Heart left ventricle (tissue), 13 donors: ENCODE results near the gene TNFRSF14.

Experiments
- POLR2A ChIP-seq, 2 donors: fragments of 450-650 bp; IDR thresholded peaks; one replicate each; pipeline ENCODE4 v1.6.1; 2017; ENCODE audit warnings: antibody characterized with exemption in 2 of 2, mild to moderate bottlenecking in 2 of 2, moderate library complexity in 2 of 2
- TF ChIP-seq, protein P1 (sequence below), 12 donors: fragments of 200-600 bp; sonication (generic) in 4 of 12; IDR thresholded peaks; one replicate each; pipeline versions ENCODE4 v1.5.0 to v1.8.0; 2018 to 2022; ENCODE audit warnings: antibody characterized with exemption in 12 of 12, mild to moderate bottlenecking in 5 of 12
- donor health status: ischemic (EF 13 %, LVEDD 7.1; RV severe dilation, severe dysfunction).
- donor health status: DM: no; HTN: yes; CAD: no.
- donor health status: DM: no; HTN: no; CAD: no.
- donor health status: ischemic (EF 25% LVEDD 6.9; RV normal size, moderate dysfunction).
- donor health status: ischemic (EF 25% LVEDD 5.7; RV mildly dilated, moderate dysfunction).
- donor health status: ischemic (EF 35%, LVEDD 5.7; RV mildly dilated, moderate dysfunction).
- donor health status: nonischemic (EF 11% LVEDD 7.7; RV severe dilation, severe dysfunction).
- donor health status: DM: yes; HTN: yes; CAD: no.
- donor health status: PGD.
- donor health status: ischemic (EF 29% LVEDD 5.4; RV normal size, mild dysfunction).
- donor health status: nonischemic (EF 23%, LVEDD 6.1; RV moderate dilation, normal function).

DNA sequence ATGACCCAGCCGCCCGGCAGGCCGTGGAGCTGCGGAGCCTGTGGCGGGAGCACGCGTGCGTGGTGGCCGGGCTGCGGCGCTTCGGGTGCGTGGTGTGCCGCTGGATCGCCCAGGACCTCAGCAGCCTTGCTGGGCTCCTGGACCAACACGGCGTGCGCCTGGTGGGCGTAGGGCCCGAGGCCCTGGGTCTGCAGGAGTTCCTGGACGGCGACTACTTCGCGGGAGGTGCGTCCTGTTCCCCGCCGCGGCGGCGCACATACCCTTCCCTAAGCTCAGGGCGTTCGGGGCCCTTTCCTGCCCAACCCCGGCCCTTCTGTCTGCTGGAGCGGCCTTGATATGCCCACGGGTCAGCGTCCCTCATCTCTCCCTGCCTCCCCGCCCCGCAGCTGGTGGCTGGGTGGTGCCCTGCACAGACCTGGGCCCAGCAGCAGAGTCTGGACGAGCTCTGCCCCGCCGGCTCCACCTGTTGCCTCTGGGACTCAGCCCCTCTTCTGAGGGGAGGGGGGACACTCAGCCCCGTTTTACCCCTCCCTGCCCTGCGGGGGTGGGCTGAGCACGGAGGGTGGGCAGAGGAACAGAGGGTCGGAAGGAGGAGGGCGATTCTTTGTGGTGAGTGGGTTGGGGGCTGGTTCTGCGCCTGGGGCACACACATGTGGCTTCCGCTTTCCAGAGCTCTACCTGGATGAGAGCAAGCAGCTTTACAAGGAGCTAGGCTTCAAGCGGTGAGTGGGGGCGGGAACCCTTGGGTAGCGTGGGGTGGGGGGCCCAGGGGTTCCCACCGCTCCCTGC, 31.1 kb downstream of the TNFRSF14 start:
- TF ChIP-seq POLR2A (IDR thresholded peaks at IDR 0.05): no peak
- TF ChIP-seq, protein P1, sequence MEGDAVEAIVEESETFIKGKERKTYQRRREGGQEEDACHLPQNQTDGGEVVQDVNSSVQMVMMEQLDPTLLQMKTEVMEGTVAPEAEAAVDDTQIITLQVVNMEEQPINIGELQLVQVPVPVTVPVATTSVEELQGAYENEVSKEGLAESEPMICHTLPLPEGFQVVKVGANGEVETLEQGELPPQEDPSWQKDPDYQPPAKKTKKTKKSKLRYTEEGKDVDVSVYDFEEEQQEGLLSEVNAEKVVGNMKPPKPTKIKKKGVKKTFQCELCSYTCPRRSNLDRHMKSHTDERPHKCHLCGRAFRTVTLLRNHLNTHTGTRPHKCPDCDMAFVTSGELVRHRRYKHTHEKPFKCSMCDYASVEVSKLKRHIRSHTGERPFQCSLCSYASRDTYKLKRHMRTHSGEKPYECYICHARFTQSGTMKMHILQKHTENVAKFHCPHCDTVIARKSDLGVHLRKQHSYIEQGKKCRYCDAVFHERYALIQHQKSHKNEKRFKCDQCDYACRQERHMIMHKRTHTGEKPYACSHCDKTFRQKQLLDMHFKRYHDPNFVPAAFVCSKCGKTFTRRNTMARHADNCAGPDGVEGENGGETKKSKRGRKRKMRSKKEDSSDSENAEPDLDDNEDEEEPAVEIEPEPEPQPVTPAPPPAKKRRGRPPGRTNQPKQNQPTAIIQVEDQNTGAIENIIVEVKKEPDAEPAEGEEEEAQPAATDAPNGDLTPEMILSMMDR (IDR thresholded peaks at IDR 0.05): no peak
